ENCODE data around the gene VTI1B.

- TF ChIP-seq, protein P1, sequence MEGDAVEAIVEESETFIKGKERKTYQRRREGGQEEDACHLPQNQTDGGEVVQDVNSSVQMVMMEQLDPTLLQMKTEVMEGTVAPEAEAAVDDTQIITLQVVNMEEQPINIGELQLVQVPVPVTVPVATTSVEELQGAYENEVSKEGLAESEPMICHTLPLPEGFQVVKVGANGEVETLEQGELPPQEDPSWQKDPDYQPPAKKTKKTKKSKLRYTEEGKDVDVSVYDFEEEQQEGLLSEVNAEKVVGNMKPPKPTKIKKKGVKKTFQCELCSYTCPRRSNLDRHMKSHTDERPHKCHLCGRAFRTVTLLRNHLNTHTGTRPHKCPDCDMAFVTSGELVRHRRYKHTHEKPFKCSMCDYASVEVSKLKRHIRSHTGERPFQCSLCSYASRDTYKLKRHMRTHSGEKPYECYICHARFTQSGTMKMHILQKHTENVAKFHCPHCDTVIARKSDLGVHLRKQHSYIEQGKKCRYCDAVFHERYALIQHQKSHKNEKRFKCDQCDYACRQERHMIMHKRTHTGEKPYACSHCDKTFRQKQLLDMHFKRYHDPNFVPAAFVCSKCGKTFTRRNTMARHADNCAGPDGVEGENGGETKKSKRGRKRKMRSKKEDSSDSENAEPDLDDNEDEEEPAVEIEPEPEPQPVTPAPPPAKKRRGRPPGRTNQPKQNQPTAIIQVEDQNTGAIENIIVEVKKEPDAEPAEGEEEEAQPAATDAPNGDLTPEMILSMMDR (IDR thresholded peaks at IDR 0.05; ENCODE audit: low read depth, low read length, poor library complexity, severe bottlenecking) = no peak
- TF ChIP-seq EZH2phosphoT487 (IDR thresholded peaks at IDR 0.05; ENCODE audit: borderline replicate concordance, low read length) = no peak
Measured at GRCh38 chr14:67643713-67644112, 30.7 kb downstream of the VTI1B start.

All from DOHH2 (cell line).